ENCODE data around the gene ZC3H12D.

ZC3H12D gene

DNA sequence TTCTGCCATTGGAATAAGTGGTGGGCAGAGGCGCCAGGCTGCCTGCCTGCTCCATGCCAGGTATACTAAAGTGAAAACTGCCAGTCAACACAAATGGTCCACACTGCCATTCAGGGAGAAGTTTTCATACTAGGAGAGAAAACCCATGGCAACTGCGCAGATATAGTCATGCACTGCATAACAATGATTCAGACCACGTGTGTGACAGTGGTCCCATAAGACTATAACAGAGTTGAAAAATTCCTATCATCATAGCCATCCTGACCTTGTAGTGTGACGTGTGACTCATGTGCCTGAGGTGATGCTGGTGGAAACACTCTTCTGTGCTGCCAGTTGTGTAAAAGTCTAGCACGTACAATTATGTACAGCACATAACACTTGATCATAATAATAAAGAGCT is 25.1 kb downstream of the ZC3H12D start:
- no peak overlapping the region for H3K14ac ChIP-seq (ENCODE audit: low read length in 2 of 2)
- H3K9ac ChIP-seq (ENCODE audit: low read length), result no peak overlapping the region
- H3K79me1 ChIP-seq (replicated peaks; ENCODE audit: low read length, poor library complexity, severe bottlenecking), result no peaks in the 10 kb centered on the region
- no peak overlapping the region for H3K27ac ChIP-seq (ENCODE audit: low read length, poor library complexity, severe bottlenecking)
- peaks cover 0 to 11% of the 10 kb centered on the region in 2 experiments for H3K27me3 ChIP-seq (ENCODE audit: control insufficient read depth in 1 of 2, insufficient read depth in 1 of 2, low read length in 2 of 2)
- no peak overlapping the region for H3K4me2 ChIP-seq (ENCODE audit: low read length, poor library complexity, severe bottlenecking)
- H3K23ac ChIP-seq (ENCODE audit: low read length in 2 of 2), result no peak overlapping the region
- H2BK12ac ChIP-seq (ENCODE audit: low read length in 2 of 2), result peak overlapping the region in 1 of 2 experiments; percentile 17
- no peak overlapping the region for H2AFZ ChIP-seq (ENCODE audit: low read depth, low read length)
- peak overlapping the region in 1 of 2 experiments; percentile 50 for H3K18ac ChIP-seq (ENCODE audit: low read depth in 1 of 2, low read length in 2 of 2)
- H2BK120ac ChIP-seq (ENCODE audit: low read depth, low read length), result no peak overlapping the region
- H2AK5ac ChIP-seq (ENCODE audit: low read length, severe bottlenecking), result no peak overlapping the region
- no peaks in the 10 kb centered on the region for H3K9me3 ChIP-seq (ENCODE audit: control insufficient read depth, low read length)
- H3K4ac ChIP-seq (ENCODE audit: low read depth in 1 of 2, low read length in 2 of 2), result no peak overlapping the region
- peaks cover 0 to 3% of the 10 kb centered on the region in 2 experiments for H3K36me3 ChIP-seq (ENCODE audit: control insufficient read depth in 1 of 2, insufficient read depth in 2 of 2, low read depth in 1 of 2, low read length in 2 of 2)
- H3K4me3 ChIP-seq (ENCODE audit: insufficient read depth in 1 of 2, low read depth in 1 of 2, low read length in 2 of 2), result no peak overlapping the region
- peak overlapping the region; percentile 62 for H2BK15ac ChIP-seq (ENCODE audit: low read depth, poor library complexity, severe bottlenecking)
- no peak overlapping the region for H4K91ac ChIP-seq (ENCODE audit: low read length)
- DNase-seq, result peak; percentile 43
- 75% methylated on average over 5 of the region's 5 CpGs for WGBS
- no peaks in the 10 kb centered on the region for H3K4me1 ChIP-seq (ENCODE audit: control insufficient read depth, insufficient read depth, low read depth, low read length)
- H4K8ac ChIP-seq (ENCODE audit: low read length), result no peak overlapping the region
- no peak overlapping the region for H2BK5ac ChIP-seq (ENCODE audit: low read depth, low read length, poor library complexity, severe bottlenecking)

DNA sequence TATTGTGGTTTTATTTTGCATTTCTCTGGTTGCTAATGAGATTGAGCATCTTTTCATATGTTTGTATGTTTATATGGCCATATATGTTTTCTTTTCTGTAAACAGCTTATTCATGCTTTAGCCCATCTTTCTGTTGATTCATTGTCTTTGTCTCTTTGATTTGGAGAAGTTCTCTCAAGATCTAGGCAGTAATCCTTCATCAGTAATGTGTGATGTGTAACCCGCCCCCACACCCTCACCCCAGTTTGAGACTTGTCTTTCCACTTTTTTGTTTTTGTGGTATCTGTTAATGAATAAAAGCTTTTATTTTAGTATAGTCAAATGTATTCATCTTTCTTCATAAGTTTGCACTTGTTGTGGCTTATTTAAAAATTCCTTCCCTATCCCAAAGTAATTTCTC is 26.0 kb downstream of the ZC3H12D start:
- Histone ChIP-seq H3K4me2 (ENCODE audit: low read length, poor library complexity, severe bottlenecking) (no peak overlapping the region), H3K23ac (ENCODE audit: low read length in 2 of 2) (no peak overlapping the region), H3K4me3 (ENCODE audit: insufficient read depth in 1 of 2, low read depth in 1 of 2, low read length in 2 of 2) (no peak overlapping the region), H3K9me3 (ENCODE audit: control insufficient read depth, low read length) (no peaks in the 10 kb centered on the region), H3K14ac (ENCODE audit: low read length in 2 of 2) (no peak overlapping the region), H3K27ac (ENCODE audit: low read length, poor library complexity, severe bottlenecking) (no peak overlapping the region), H3K27me3 (ENCODE audit: control insufficient read depth in 1 of 2, insufficient read depth in 1 of 2, low read length in 2 of 2) (peaks cover 0 to 11% of the 10 kb centered on the region in 2 experiments), H3K18ac (ENCODE audit: low read depth in 1 of 2, low read length in 2 of 2) (no peak overlapping the region), H2AK5ac (ENCODE audit: low read length, severe bottlenecking) (no peak overlapping the region), H3K9ac (ENCODE audit: low read length) (no peak overlapping the region), H2BK12ac (ENCODE audit: low read length in 2 of 2) (no peak overlapping the region), H4K8ac (ENCODE audit: low read length) (no peak overlapping the region), H4K91ac (ENCODE audit: low read length) (no peak overlapping the region), H3K4ac (ENCODE audit: low read depth in 1 of 2, low read length in 2 of 2) (no peak overlapping the region), H2BK120ac (ENCODE audit: low read depth, low read length) (no peak overlapping the region), H3K79me1 (replicated peaks; ENCODE audit: low read length, poor library complexity, severe bottlenecking) (no peaks in the 10 kb centered on the region), H2BK15ac (ENCODE audit: low read depth, poor library complexity, severe bottlenecking) (no peak overlapping the region), H3K36me3 (ENCODE audit: control insufficient read depth in 1 of 2, insufficient read depth in 2 of 2, low read depth in 1 of 2, low read length in 2 of 2) (peaks cover 0 to 3% of the 10 kb centered on the region in 2 experiments), H3K4me1 (ENCODE audit: control insufficient read depth, insufficient read depth, low read depth, low read length) (peaks cover 8% of the 10 kb centered on the region), H2AFZ (ENCODE audit: low read depth, low read length) (no peak overlapping the region), H2BK5ac (ENCODE audit: low read depth, low read length, poor library complexity, severe bottlenecking) (no peak overlapping the region)
- DNase-seq, result no peak
- WGBS, result no CpG with 5 or more reads among the region's 1 CpG

DNA sequence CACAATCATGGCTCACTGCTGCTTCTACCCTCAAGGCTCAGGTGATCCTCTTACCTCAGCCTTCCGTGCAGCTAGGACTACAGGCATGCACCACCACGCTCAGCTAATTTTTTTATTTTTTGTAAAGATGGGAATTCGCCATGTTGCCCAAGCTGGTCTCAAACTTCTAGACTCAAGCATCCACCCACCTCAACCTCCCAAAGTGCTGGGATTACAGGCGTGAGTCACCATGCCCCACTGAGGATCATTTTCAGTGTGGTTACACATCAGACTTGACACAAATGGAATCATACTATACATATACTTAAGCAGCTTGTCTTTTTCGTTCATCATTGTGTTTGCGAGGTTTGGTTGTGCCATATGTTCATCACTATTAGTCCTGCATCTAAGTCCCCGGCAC is 26.6 kb downstream of the ZC3H12D start:
- Histone ChIP-seq H3K27me3 (ENCODE audit: control insufficient read depth in 1 of 2, insufficient read depth in 1 of 2, low read length in 2 of 2) (peaks cover 0 to 11% of the 10 kb centered on the region in 2 experiments), H3K4ac (ENCODE audit: low read depth in 1 of 2, low read length in 2 of 2) (no peak overlapping the region), H2AK5ac (ENCODE audit: low read length, severe bottlenecking) (no peak overlapping the region), H3K27ac (ENCODE audit: low read length, poor library complexity, severe bottlenecking) (no peak overlapping the region), H4K8ac (ENCODE audit: low read length) (no peak overlapping the region), H3K4me3 (ENCODE audit: insufficient read depth in 1 of 2, low read depth in 1 of 2, low read length in 2 of 2) (no peak overlapping the region), H2BK5ac (ENCODE audit: low read depth, low read length, poor library complexity, severe bottlenecking) (no peak overlapping the region), H3K18ac (ENCODE audit: low read depth in 1 of 2, low read length in 2 of 2) (no peak overlapping the region), H3K9ac (ENCODE audit: low read length) (no peak overlapping the region), H4K91ac (ENCODE audit: low read length) (no peak overlapping the region), H3K14ac (ENCODE audit: low read length in 2 of 2) (no peak overlapping the region), H2BK120ac (ENCODE audit: low read depth, low read length) (no peak overlapping the region), H3K23ac (ENCODE audit: low read length in 2 of 2) (no peak overlapping the region), H3K79me1 (replicated peaks; ENCODE audit: low read length, poor library complexity, severe bottlenecking) (no peaks in the 10 kb centered on the region), H2BK15ac (ENCODE audit: low read depth, poor library complexity, severe bottlenecking) (no peak overlapping the region), H3K4me1 (ENCODE audit: control insufficient read depth, insufficient read depth, low read depth, low read length) (peaks cover 8% of the 10 kb centered on the region), H3K4me2 (ENCODE audit: low read length, poor library complexity, severe bottlenecking) (no peak overlapping the region), H2AFZ (ENCODE audit: low read depth, low read length) (no peak overlapping the region), H3K9me3 (ENCODE audit: control insufficient read depth, low read length) (no peaks in the 10 kb centered on the region), H3K36me3 (ENCODE audit: control insufficient read depth in 1 of 2, insufficient read depth in 2 of 2, low read depth in 1 of 2, low read length in 2 of 2) (peaks cover 0 to 3% of the 10 kb centered on the region in 2 experiments), H2BK12ac (ENCODE audit: low read length in 2 of 2) (no peak overlapping the region)
- 97% methylated on average over 7 of the region's 7 CpGs for WGBS
- DNase-seq, result no peak

DNA sequence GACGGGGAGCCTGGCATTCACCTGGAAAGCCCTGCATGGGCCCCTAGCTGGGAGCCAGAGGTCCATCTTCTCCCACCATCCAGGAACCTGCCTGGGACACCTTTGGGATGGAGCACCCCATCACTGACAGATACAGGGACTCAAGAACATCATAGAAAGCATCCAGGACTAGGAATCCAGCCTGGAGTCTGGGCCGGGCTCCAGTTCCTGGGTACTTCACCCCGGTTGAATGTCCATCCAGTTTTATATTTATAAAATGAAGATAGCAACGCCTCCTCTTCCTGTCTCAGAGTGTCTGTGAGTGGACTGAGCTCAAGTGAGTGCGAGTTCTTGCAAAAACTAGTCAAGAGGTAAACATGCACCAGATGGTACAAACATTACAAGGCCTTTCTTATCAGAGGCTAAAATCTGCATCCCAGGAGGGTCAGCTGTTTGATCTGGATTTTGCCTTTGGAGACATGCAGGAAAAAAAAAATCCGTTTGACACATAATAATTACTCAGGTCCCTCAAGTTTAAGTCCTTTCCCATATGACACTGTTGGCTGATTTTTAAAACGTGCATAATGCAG is 27.4 kb downstream of the ZC3H12D start:
- DNase-seq, result peak; percentile 55
- no peak overlapping the region for H3K4me2 ChIP-seq (ENCODE audit: low read length, poor library complexity, severe bottlenecking)

More for the DNA sequence above, 27.4 kb downstream of the ZC3H12D start:
- H2BK15ac ChIP-seq (ENCODE audit: low read depth, poor library complexity, severe bottlenecking), result peak overlapping the region; percentile 29
- H3K9ac ChIP-seq (ENCODE audit: low read length), result no peak overlapping the region
- no peak overlapping the region for H2AK5ac ChIP-seq (ENCODE audit: low read length, severe bottlenecking)
- peak overlapping the region in 1 of 2 experiments; percentile 28 for H3K18ac ChIP-seq (ENCODE audit: low read depth in 1 of 2, low read length in 2 of 2)
- no peak overlapping the region for H2AFZ ChIP-seq (ENCODE audit: low read depth, low read length)
- no peak overlapping the region for H2BK5ac ChIP-seq (ENCODE audit: low read depth, low read length, poor library complexity, severe bottlenecking)
- H3K4me3 ChIP-seq (ENCODE audit: insufficient read depth in 1 of 2, low read depth in 1 of 2, low read length in 2 of 2), result no peak overlapping the region
- peaks cover 0 to 15% of the 10 kb centered on the region in 2 experiments for H3K27me3 ChIP-seq (ENCODE audit: control insufficient read depth in 1 of 2, insufficient read depth in 1 of 2, low read length in 2 of 2)
- no peak overlapping the region for H4K8ac ChIP-seq (ENCODE audit: low read length)
- H4K91ac ChIP-seq (ENCODE audit: low read length), result no peak overlapping the region
- peaks cover 8% of the 10 kb centered on the region for H3K4me1 ChIP-seq (ENCODE audit: control insufficient read depth, insufficient read depth, low read depth, low read length)
- H3K27ac ChIP-seq (ENCODE audit: low read length, poor library complexity, severe bottlenecking), result no peak overlapping the region
- H2BK12ac ChIP-seq (ENCODE audit: low read length in 2 of 2), result no peak overlapping the region
- no peaks in the 10 kb centered on the region for H3K79me1 ChIP-seq (replicated peaks; ENCODE audit: low read length, poor library complexity, severe bottlenecking)
- peaks cover 0 to 3% of the 10 kb centered on the region in 2 experiments for H3K36me3 ChIP-seq (ENCODE audit: control insufficient read depth in 1 of 2, insufficient read depth in 2 of 2, low read depth in 1 of 2, low read length in 2 of 2)
- H3K14ac ChIP-seq (ENCODE audit: low read length in 2 of 2), result no peak overlapping the region
- H3K9me3 ChIP-seq (ENCODE audit: control insufficient read depth, low read length), result no peaks in the 10 kb centered on the region
- H3K23ac ChIP-seq (ENCODE audit: low read length in 2 of 2), result no peak overlapping the region
- 65% methylated on average over 5 of the region's 7 CpGs for WGBS
- H3K4ac ChIP-seq (ENCODE audit: low read depth in 1 of 2, low read length in 2 of 2), result no peak overlapping the region
- H2BK120ac ChIP-seq (ENCODE audit: low read depth, low read length), result no peak overlapping the region

Measured in mesenchymal stem cell (in vitro differentiated cells and primary cell).